Lower leg skin (tissue), 4 donors: Measurements from ENCODE around the gene ANKRD13D. TPM values are rescaled to one million over a fixed set of nuclear protein-coding genes. Genes with fewer than 3 reads are reported as not detected.

ENCODE experiments used
- DNase-seq, 2 donors: peaks; one replicate each; pipeline ENCODE4 v3.0.0-alpha.2; 2019; ENCODE audit warnings: low spot score in 2 of 2
- H3K4me3 ChIP-seq: fragments of 200-600 bp; sonication (generic); 2 replicates; pipeline ENCODE4 v1.5.1; 2017; ENCODE audit warnings: mild to moderate bottlenecking, low read depth; ENCODE audit not compliant: poor library complexity, severe bottlenecking
- POLR2A ChIP-seq, 2 donors: fragments of 450-650 bp; IDR thresholded peaks; one replicate each; pipeline ENCODE4 v1.6.1; 2016 to 2017; ENCODE audit warnings: antibody characterized with exemption in 2 of 2, mild to moderate bottlenecking in 1 of 2, moderate library complexity in 1 of 2
- WGBS, 2 donors: methylation state at CpG; one replicate each; pipeline ENCODE4 v1.1.5; 2018; 5-methylcytosine and 5-hydroxymethylcytosine counted together
- intact Hi-C: fragments of 100-400 bp; cut with DNase I; formaldehyde crosslinking; loops from one replicate; pipeline ENCODE4 v1.15.0; 2023; ENCODE audit warnings: low total_unique reads
- total RNA-seq, 4 donors: library from RNA; depleted of rRNA; stranded (reverse); fragments of >200 nt; gene quantifications; one replicate each; pipeline ENCODE4 v1.1.0, GENCODE V29; 2016
- TF ChIP-seq, protein P1 (sequence below), 3 donors: fragments of 450-650 bp; IDR thresholded peaks; one replicate each; pipeline ENCODE4 v1.5.1; 2016; ENCODE audit warnings: antibody characterized with exemption in 3 of 3, mild to moderate bottlenecking in 3 of 3, moderate library complexity in 2 of 3

ANKRD13D gene
- total RNA-seq, 4 donors from 2014 or later = 60.5 to 84.7 (median 72.8) TPM

DNA sequence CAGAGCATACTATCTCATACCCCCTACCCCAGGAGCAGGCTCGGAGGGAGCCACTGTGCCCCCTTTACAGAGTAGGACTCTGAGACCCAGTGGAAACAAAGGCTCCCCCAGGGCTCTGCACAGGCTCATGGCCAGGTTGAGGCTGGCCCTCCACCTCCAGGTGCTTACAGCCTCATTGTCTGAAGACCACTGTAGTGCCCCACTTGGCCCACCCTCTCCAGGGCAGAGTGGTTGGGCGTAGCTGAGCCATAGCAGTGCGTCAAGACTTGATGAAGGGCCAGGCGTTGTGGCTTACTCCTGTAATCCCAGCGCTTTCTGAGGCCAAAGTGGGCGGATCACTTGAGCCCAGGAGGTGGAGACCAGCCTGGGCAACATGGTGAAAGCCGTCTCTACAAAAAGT, 1.7 kb downstream of the ANKRD13D start:
- no peak for DNase-seq
- intact Hi-C loops = no loop called here
- TF ChIP-seq POLR2A (IDR thresholded peaks at IDR 0.05) = no peak
- TF ChIP-seq, protein P1, sequence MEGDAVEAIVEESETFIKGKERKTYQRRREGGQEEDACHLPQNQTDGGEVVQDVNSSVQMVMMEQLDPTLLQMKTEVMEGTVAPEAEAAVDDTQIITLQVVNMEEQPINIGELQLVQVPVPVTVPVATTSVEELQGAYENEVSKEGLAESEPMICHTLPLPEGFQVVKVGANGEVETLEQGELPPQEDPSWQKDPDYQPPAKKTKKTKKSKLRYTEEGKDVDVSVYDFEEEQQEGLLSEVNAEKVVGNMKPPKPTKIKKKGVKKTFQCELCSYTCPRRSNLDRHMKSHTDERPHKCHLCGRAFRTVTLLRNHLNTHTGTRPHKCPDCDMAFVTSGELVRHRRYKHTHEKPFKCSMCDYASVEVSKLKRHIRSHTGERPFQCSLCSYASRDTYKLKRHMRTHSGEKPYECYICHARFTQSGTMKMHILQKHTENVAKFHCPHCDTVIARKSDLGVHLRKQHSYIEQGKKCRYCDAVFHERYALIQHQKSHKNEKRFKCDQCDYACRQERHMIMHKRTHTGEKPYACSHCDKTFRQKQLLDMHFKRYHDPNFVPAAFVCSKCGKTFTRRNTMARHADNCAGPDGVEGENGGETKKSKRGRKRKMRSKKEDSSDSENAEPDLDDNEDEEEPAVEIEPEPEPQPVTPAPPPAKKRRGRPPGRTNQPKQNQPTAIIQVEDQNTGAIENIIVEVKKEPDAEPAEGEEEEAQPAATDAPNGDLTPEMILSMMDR (IDR thresholded peaks at IDR 0.05) = no peak
- 69 to 77% methylated on average over 4 to 6 of the region's 7 CpGs for WGBS, 2 donors
- H3K4me3 ChIP-seq = no peak overlapping the region

DNA sequence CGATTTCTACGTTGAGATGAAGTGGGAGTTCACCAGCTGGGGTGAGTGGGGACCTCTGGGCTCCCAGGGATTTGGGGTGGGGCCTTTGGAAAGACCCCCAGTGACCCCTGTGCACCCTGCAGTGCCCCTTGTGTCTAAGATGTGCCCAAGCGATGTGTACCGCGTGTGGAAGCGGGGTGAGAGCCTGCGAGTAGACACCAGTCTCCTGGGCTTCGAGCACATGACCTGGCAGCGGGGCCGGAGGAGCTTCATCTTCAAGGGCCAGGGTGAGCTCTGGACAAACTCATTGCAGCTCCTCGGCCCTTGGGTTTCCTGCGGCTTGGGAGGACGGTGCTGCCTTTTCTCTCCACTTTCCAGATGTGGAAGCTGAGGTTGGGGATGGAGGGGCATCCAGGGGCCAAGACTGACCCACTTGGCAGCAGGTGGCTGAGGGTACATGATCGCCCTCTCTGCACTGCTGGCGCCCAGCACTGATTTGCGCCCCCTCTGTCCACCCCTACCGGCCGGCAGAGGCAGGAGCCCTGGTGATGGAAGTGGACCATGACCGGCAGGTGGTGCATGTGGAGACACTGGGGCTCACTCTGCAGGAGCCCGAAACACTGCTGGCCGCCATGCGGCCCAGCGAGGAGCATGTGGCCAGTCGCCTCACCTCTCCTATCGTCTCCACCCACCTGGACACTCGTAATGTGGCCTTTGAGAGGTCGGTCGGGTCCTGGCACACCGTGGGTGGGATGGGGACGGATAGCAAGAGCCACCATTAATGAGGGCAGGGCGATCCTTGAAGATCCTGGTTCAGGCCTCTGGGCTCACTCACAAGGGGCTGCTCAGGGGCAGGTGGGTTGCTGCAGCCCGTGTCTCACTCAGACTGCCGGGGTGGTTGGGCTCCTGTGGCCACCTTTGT, 2.6 kb downstream of the ANKRD13D start:
- no peak for TF ChIP-seq POLR2A (IDR thresholded peaks at IDR 0.05)
- TF ChIP-seq, protein P1 (IDR thresholded peaks at IDR 0.05) = no peak
- no peak overlapping the region for H3K4me3 ChIP-seq
- 92% methylated on average over 27 to 33 of the region's 33 CpGs for WGBS, 2 donors
- intact Hi-C loops = no loop called here
- DNase-seq = no peak

DNA sequence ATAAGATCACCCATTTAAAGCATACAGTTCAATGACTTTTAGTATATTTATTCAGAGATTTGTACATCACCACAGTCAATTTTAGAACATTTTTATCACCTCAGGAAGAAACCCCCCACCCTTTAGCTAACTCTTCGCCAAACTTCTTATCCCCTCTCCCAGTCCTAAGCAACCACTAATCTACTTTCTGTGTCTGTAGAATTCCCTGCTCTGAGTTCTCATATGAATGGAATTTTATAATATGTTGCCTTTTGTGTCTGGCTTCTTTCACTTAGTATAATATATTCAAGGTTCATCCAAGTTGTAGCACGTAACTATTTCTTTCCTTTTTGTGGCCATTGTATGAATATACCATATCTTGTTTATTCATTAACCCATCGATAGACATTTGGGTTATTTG, 3.6 kb downstream of the ANKRD13D start:
- DNase-seq = no peak
- TF ChIP-seq, protein P1 (IDR thresholded peaks at IDR 0.05) = no peak
- TF ChIP-seq POLR2A (IDR thresholded peaks at IDR 0.05) = no peak
- WGBS, 2 donors = 46 to 68% methylated on average over 3 of the region's 3 CpGs
- H3K4me3 ChIP-seq = no peak overlapping the region
- intact Hi-C loops = no loop called here

DNA sequence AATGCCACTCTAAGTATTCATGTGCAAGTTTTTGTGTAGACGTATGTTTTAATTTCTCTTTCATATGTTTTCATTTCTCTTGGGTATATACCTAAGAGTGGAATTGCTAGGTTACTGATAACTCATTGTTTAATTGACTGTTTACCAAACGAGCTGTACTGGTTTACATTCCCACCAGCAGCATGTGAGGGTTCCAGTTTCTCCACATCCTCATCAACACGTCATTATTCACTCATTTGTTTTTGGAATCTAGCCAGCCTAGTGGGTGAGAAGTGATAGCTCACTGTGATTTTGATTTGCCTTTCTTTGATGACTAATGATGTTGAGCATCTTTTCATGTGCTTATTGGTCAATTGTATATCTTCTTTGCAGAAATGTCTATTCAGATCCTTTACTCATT, 4.0 kb downstream of the ANKRD13D start:
- DNase-seq = no peak
- TF ChIP-seq POLR2A (IDR thresholded peaks at IDR 0.05) = no peak
- TF ChIP-seq, protein P1 (IDR thresholded peaks at IDR 0.05) = no peak
- no peak overlapping the region for H3K4me3 ChIP-seq
- intact Hi-C loops = no loop called here
- 25 to 30% methylated on average over 3 of the region's 3 CpGs for WGBS, 2 donors

DNA sequence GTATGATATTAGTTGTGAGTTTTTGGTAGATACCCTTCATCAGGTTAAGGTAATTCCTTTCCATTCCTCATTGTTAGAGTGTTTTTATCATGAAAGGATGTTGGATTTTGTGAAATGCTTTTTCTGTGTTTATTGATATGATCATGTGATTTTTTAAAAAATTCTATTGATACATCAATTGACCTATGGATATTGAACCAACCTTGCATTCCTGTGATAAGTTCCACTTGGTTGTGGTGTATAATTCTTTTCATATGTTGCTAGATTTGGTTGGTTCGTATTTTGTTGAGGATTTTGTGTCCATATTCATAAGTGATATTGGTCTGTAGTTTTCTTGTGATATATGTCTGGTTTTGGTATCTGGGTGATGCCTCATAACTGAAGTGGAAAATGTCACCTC, 6.7 kb downstream of the ANKRD13D start:
- DNase-seq = no peak
- 97 to 98% methylated on average over 1 of the region's 1 CpG for WGBS, 2 donors
- TF ChIP-seq, protein P1 (IDR thresholded peaks at IDR 0.05) = no peak
- no peak for TF ChIP-seq POLR2A (IDR thresholded peaks at IDR 0.05)

More for the DNA sequence above, 6.7 kb downstream of the ANKRD13D start:
- intact Hi-C loops = no loop called here
- H3K4me3 ChIP-seq = no peak overlapping the region
